Measurements from ENCODE around the gene ZNRF3.

The ZNRF3 gene

DNA sequence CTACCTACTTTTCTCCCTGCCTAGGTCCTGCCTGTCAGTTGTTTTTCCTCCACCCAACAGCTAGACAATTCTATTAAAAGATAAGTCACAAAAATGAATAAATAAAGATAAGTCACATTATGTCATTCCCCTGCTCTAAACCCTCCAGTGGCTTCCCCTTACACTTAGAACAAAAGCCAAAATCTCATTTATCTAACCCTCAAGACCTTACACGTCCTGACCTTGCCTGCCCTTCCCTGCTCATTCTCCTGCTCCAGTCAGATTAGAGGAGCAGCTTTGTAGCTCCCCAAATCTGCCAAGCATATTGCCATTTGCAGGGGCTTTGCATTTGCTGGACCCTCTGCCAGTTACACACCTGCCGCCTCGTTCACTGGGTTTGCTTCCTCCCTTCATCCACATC is 206.1 kb downstream of the ZNRF3 start:
- DNase-seq (ENCODE audit: low spot score) = no peak
- H3K27ac ChIP-seq = no peak overlapping the region
- H3K4me3 ChIP-seq = no peak overlapping the region
- TF ChIP-seq, protein P1, sequence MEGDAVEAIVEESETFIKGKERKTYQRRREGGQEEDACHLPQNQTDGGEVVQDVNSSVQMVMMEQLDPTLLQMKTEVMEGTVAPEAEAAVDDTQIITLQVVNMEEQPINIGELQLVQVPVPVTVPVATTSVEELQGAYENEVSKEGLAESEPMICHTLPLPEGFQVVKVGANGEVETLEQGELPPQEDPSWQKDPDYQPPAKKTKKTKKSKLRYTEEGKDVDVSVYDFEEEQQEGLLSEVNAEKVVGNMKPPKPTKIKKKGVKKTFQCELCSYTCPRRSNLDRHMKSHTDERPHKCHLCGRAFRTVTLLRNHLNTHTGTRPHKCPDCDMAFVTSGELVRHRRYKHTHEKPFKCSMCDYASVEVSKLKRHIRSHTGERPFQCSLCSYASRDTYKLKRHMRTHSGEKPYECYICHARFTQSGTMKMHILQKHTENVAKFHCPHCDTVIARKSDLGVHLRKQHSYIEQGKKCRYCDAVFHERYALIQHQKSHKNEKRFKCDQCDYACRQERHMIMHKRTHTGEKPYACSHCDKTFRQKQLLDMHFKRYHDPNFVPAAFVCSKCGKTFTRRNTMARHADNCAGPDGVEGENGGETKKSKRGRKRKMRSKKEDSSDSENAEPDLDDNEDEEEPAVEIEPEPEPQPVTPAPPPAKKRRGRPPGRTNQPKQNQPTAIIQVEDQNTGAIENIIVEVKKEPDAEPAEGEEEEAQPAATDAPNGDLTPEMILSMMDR (IDR thresholded peaks at IDR 0.05) = no peak

DNA sequence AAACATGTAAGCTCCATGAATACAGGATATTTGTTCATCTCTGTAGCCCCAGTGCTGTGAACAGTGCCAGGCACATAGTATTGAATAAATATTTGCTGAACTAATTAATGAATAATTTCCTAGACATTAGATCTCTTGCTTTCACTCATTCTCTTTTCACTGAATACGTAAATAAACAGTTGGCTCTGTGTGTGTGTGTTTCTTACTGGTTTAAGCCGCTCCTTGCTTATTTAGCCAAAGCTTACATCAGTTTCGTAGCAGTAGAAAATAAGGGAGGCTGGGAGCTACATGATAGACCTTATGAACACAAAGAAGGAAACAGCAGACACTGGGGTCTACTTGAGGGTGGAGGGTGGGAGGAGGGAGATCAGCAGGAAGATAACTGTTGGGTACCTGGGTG is 206.7 kb downstream of the ZNRF3 start:
- no peak for DNase-seq (ENCODE audit: low spot score)
- TF ChIP-seq, protein P1 (IDR thresholded peaks at IDR 0.05) = no peak
- Histone ChIP-seq H3K27ac (no peak overlapping the region), H3K4me3 (no peak overlapping the region)

DNA sequence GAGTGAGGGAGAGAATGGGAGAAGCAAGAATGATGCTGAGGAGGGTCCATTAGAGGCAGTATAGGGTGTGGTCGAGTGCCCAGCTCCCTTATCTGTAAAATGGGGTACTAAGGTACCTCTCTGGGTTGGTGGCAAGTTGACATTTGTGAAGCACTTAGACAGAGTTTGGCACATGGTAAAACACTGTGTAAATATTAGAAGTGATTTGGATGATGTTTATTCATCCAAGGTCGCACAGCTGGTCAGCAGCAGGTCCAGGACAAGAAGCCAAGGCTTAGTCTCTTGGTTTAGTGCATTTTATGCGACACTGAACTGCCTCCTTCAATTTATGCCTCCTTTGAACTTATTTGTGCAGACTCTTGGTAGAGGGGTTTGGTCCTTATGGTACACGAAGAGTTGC is 208.9 kb downstream of the ZNRF3 start:
- Histone ChIP-seq H3K27ac (peak overlapping the region in 1 of 2 donors; percentile 41), H3K4me3 (no peak overlapping the region)
- no peak for DNase-seq (ENCODE audit: low spot score)
- TF ChIP-seq, protein P1 (IDR thresholded peaks at IDR 0.05) = no peak

DNA sequence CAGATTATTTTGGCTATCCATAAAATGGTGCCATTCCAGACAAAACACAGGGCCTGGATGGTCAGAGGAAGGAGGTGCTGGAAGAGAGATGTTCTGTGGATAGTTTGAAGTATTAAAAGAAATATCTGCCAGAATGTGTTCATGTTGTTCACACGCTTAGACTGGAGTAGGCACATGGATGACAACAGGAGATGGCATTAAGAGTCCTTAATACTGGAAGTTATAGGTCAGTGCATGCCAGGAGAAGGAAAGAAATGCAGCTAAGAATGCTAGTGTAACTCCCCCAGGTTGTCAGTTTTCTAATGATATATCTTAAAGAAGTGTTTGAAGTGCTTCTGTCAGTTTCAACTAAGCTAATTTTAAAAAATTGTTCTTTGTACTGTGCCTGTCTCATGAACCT is 209.7 kb downstream of the ZNRF3 start:
- Histone ChIP-seq H3K4me3 (no peak overlapping the region), H3K27ac (peak overlapping the region in 1 of 2 donors; percentile 17)

DNA sequence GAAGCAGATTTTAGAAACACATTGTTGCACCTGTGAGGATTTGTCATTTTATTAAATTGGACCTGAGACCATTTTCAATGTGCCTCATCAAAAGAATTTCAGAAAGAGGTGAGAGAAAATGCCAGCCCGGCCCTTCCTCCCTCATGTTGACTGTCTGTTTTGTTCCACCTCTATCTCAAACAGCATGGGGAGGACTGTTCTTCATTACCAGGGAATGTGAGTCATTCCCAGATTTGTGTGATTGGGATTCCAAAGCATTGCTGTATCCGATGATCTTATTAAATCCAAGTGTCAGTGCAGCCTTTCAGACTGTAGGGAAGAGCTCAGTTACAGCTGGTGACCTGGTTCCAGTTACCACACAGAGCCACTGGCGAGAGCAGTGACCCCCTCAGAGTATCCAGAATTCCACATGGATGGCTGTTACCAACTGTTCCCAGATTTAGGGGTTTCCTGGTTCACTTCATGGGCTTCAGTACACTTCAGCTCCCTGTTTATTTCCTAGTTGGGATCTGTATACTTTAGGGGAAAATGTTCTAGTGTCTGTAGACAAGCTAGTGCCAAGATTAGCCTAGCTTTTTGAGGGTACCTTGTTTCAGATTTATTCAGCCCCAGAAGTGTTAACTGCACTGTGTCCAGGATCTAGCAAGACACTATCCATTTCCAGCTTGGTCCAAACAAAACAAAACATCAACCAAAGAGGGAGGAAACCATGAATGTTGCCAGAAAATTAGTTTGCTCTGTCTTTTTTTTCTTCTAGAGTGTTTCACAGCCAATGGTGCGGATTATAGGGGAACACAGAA is 210.3 kb downstream of the ZNRF3 start:
- TF ChIP-seq, protein P1 (IDR thresholded peaks at IDR 0.05) = no peak
- Histone ChIP-seq H3K4me3 (no peak overlapping the region), H3K27ac (peak overlapping the region in 1 of 2 donors; percentile 17)
- no peak for DNase-seq (ENCODE audit: low spot score)

More for the DNA sequence above, 209.7 kb downstream of the ZNRF3 start:
- DNase-seq (ENCODE audit: low spot score) = no peak
- TF ChIP-seq, protein P1 (IDR thresholded peaks at IDR 0.05) = no peak

DNA sequence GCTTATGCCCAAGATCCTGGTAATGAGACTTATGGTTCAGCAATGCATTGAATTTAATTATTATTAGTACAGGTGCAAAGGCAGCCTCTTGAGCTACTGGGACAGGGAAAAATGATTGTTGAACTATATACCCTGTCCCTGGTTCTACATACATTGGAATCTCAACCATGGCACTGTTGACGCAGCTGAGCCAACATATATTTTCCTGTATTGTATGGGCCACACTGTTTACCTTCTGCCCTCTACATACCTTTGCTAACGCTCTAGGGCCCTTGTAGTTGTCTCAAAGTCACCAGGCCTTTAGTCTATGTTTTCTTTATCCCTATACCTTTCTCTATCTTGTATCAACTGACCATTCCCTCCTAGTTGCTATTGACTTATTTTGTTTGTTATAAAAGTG is 212.1 kb downstream of the ZNRF3 start:
- no peak overlapping the region for H3K27ac ChIP-seq
- no peak for DNase-seq (ENCODE audit: low spot score)
- TF ChIP-seq, protein P1 (IDR thresholded peaks at IDR 0.05) = no peak
- H3K4me3 ChIP-seq = no peak overlapping the region
